CD4-positive, alpha-beta T cell treated with Interleukin-4 for 4 hours (primary cell): ENCODE data around the gene PKHD1.
A peak's percentile ranks its signal among the peaks of the same experiment; 100 is the strongest.

Source experiments
- DNase-seq: peaks from one replicate; pipeline ENCODE4 v3.0.0-alpha.2; 2020

PKHD1 gene

DNA sequence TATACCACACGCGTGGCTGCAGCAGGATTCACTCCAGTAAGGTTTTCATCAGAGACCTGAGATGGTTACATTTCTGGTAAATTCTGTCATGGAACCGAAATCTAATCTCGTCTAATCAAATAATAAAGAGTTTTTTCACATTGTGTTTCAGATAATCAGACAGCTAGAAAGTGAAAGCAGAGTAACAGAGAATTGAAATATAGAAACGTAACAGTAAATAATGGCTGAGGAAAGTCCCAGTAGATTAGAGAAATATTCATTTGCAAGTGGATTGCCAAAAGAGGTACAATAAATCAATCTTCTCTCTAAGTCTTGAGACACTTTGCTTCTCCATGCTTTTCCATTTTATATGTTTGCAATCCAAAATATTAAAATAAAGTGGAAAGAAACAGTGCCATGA lies 42.4 kb downstream of the PKHD1 start:
- no peak for DNase-seq

DNA sequence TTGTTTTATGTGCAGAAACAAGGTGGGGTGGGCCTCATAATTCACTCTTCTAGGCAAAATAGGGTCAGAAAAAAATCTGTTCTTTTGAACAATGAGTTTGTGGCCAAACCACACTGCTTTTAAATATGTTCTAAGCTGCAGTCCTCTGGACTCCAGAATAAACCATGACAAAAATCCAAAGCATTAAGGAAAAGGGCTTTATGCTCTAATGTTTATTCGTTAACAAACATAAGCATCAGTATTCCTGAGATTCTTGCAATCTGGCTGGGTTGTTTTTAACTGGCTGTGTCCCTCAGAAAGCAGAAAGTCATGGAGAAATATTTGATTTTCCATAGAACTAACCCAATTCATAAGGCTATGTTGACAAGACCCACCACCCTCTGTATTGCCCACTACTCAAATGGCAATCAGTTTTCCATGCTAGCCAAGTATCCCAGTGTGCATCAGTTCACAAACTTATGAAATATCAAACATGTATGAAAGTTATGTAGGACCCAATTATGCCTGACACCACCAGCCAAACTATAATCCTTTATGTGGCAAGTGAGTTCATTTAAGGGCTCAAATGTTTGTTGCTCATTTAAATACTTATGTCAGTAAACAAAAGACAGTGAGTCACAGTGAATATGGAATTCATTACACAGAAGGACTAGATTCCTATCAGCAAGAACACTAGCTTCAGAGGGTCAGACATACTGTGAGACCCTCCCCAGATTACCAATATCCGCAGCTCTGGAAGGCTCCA lies 45.1 kb downstream of the PKHD1 start:
- no peak for DNase-seq

DNA sequence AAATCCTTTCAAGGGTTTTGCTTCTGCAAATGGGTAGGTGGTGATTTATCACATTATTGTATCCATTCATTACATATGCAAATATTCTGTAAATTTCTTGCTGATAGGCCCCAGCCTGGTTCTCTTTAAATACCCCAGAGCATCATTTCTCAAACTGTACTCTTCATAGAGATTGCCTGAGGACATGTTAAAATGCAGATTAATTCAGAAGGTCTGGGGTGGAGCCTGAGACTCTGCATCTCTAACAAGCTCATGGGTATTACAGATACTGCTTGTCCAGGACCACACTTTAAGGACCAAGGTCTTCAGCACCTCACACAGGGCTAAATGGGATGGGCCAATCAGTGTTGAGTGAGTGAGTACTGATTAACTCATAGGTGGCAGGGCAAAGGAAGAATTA lies 46.3 kb downstream of the PKHD1 start:
- DNase-seq, result no peak

DNA sequence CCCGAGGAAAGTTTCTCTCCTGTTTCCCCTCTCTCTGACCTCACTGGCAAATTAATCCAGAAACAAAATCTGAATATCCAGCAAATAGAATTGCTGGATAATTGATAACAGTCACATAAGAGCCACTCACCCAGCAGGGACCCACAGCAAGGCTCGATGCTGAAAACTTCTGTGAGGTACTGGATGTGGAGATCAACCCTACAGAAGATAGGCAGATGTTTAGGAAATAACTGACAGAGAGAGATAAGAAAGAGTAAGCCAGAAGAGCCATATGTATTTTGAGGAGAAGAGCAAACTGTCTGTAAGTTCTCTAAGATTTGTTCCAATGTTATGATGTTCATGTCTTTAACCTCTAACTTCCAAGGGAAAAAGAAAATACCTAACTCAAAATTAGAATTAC lies 59.7 kb downstream of the PKHD1 start:
- no peak for DNase-seq

DNA sequence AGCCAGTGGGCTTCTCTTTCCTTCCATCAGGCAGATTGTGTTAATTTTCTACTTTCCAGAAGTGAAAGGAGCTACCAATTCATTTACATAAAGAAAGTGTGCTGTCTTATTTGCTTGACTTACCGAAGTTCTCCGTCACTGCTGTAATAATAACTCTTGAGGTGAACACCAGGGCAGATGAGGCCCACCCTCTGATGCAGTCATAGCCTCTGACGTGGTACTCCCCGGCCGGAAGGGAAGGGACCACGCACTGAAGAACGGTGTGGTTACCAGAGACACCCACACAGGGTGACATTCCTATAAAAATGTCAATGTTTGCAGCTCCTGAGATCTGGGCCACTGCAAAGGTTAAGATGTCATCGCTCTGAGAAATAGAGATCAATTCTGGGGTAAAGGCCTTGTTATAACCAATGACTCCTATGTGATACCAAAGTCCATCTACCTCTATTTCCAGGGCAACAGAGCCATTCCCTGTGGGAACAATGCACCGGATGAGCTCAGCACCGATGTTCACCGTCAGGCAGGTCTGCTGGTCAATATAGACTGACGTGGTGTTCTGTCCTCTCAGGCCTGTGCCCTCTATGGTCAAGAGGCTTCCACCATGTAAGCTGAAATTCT lies 62.9 kb downstream of the PKHD1 start:
- no peak for DNase-seq

DNA sequence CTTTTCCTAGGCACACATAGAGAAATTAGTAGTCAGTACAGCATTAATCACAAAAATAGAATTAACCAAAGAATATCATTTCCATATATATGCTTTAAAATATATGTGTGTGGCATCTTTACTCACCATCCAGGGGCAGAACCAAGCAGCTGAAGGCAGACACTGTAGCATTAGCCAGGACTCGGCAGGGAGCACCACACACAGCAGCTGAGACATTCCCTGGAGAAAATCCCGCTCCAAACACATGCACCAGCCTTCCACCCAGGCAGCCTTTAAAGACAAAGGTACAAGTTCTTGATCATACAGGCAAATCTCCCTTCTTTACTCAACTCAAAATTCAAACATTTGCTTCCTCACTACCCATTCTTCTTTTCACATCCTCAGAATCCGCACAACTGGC lies 64.7 kb downstream of the PKHD1 start:
- DNase-seq, result no peak

DNA sequence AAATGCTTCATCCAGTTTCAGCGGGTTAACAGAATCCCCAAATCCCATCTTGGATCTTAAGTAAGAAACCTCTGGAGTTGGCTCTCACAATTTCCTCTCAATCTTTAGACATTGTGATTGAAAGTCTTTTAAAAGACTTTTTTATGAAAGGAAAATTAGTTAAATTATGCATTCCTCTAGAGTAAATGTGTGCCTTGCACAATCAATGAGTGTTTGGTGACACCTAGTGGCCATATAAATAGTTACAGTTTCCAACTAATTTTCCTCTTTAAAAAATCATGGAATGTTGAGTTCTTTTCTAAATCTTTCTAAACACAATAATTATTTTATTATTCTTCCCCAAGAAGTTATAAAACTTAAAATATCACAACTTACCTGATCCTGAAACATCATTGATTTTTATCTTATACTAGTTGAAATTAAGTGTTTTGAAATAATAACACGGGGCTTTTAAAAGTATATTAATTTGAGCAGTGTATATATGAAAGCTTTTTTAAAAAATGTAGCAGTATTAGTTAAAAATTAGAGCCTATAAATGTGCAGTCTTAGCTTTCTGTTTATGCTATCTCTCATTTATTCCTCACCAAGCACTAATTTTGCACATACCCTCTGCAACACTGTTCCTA lies 66.4 kb downstream of the PKHD1 start:
- peak; percentile 15 for DNase-seq

DNA sequence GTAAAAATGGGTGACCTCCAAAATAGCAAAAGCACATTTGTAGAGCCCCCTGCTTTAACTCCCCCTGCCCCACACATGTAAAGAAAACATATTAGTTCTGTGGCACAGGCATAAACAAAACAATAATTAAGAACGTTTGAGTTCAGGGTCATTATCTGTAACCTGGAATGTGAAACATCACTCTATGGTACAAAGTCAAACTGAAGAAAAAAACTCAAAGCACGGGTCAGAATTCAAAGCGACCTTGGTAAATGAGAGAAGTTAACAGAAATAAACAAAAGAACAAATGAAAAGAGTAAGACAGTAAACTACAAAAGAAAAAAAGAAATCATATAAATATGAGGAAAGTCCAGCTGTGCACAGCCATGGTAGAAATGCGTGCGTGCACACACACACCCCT lies 67.5 kb downstream of the PKHD1 start:
- no peak for DNase-seq

DNA sequence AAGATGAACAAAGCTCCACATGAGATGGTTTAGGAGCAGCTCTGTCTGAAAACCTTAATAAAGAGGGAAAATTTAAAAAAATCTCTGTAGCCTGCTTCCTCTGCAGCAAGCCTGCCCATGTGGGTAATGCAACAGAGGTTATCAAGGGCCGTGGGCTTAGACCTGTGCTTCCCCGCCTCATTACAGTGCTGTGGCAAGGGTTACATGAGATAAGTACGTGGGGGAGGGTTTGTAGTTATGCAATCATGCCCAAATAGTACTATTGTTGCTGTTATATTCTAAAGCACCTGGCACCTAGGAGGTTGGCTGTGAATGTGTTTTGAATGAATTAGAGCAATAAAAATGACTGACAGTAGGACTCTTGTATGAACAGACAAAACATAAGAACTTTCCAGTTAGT lies 68.3 kb downstream of the PKHD1 start:
- no peak for DNase-seq

DNA sequence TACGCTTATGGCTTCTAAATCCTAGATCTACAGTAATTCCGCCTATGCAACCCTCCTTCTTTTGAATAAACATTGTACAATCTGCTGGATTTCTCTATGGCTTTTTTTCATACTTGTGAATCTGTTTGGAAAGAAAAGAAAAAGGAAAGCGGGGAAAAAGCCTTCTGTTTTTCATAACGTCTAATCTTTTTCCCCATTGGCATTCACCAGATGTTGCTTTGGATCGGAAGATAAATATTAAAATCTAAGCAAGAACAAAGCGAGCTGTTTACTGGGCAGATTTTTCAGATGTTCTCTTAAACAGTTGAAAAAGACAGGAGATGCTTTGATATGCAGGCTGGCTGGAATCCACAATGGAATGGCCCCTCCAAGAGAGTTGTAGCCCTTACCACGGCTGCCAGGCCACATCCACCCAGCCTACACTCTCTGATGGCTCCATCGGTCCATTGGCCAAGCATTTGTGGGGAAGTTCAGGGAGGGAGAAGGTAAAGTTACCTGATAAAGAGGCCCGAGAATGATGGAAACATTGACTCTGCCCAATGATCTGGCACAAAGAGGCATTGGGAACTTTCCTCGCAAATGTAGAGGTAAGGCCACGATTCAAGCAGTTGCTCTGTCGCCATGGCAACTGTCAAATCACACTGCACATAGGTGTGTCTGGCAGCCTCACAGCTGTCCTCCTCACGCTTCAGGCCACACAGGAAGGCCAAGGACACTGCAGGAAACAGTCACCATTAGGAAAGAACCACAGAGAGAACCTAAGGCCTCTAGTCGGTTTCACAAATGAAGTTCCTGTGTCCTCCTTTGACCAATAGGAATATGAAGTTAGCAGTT lies 70.3 kb downstream of the PKHD1 start:
- DNase-seq, result no peak

DNA sequence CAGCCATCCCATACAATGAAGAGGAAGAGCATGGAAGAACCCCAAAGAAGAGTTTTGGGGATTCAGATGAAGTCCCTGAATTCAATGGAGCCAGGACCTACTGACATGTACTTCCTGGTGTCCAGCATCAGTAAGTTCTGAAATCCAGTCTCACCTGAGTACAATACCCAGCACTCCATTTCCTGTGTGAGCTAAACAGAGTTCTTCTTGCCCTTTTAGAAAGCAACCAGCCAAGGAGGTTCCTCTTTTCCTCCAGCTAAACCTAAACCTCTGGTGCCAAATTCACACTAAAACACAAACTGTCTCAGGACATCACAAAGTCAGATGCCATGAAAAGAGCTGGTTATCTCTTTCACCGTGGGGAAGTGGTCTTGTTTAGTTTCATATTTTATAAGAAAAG lies 71.5 kb downstream of the PKHD1 start:
- no peak for DNase-seq

DNA sequence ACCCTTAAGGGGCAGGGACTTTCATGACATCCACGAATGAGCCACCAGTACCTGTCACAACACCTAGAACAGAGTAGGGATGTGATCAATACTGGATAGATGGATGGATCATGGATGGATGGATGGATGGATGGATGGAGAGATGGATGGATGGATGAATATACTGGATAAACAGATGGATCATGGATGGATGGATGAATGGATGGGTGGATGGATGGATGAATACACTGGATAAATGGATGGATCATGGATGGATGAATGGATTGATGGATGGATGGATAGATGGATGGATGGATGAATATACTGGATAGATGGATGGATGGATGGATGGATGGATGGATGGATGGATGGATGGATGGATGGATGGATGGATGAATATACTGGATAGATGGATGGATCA lies 73.0 kb downstream of the PKHD1 start:
- DNase-seq, result no peak

DNA sequence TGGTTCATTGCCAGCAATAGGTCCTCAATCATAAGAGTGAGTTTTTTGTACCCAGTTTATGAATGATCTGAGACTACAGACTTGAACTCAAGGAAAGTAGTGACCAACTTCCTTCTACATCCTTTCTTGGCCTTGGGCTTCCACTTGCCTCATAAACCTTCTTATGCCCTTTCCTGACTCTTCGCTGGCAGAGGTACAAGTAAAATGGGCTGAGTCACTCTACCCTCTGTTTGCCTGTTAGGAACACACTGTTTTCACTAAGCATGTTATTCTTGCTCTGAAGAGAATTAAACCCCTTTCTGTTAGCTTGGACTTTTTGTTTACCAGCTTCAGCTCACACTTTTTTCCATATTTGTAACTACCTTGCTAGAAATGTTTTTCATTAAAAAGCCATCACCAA lies 74.4 kb downstream of the PKHD1 start:
- no peak for DNase-seq

DNA sequence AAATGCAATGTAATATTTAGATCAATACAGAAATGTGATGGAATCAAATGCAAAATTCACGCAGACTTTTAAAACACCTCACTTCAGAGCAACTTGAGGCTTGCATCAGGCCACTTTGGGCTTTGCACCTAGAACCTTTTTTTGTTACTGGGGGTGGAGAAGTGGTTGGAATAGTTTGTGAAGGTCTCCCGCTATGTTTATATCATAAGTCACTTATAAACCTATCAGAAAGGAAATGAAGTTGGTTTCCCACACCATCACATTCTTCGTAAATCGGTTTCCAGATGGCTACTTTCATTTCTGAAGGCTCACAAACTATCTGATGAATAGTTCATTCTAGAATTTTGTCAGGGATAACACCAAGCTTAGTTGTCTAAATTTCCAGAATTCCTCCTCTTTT lies 74.8 kb downstream of the PKHD1 start:
- DNase-seq, result no peak

DNA sequence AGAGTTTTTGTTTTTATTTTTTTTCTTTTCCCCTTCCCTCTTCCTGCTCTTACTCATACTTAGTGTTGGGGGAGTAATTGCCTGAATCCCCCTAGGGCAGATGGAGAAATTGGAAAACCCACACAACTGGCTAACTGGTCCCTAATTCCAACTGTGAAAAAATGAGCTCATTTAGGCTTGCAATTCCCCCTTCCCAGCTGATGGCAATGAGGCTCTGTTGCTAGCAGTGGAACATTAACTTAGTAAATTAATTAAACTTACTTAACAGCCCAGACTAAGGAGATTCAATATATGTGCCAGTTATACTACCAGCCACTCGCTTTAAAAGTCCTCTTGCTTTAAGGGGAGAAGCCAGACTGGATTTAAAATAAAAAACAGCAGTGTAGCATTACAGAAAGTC lies 76.6 kb downstream of the PKHD1 start:
- no peak for DNase-seq

DNA sequence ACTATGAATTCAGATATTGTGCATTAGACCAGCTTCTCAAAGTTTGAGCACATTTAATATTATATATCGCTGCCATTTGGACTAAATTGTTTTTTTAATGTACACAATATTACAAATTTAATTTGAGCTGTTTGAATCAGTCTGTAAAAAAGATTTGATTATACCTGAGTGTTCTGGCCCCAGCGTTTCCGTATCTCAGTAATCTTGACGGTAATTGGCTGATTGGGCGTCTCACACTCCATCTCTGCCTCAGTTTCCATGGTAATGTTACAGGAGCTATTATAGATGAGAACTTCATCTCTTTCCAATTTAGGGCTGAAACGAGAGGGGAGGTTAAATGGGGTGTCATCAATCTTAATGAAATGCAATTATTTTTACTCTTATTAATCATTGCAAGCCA lies 77.3 kb downstream of the PKHD1 start:
- no peak for DNase-seq

DNA sequence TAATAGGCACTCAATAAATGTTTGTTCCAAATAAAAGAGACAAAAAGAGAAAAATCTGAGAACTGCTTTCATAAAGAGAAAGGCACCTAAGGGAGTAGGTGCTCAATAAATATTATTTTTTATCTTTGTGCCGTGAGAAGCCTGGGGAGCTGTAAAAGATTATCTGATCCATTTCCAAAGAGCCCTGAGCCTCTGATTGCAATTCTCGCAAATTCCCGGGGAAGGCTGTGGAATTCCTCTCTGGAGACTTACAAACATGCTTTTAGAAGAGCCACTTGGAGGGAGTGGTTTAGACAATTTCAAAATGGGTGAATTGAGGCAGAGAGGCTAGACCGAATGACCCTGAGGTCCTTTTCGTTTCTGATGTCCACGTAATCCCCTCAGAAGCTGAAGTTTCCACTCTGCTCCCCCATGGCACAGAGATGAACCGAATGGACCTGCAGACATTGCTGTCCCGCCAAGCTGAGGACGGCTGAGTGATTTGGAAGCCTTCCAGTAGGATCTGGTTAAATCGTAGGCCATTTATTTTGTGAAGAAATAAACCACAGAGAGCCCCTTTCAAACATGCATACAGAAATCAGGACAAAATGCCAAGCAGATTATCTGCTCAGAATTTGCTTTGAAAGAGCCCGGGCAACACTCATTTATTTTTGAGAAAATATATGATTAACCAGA lies 77.8 kb downstream of the PKHD1 start:
- no peak for DNase-seq

DNA sequence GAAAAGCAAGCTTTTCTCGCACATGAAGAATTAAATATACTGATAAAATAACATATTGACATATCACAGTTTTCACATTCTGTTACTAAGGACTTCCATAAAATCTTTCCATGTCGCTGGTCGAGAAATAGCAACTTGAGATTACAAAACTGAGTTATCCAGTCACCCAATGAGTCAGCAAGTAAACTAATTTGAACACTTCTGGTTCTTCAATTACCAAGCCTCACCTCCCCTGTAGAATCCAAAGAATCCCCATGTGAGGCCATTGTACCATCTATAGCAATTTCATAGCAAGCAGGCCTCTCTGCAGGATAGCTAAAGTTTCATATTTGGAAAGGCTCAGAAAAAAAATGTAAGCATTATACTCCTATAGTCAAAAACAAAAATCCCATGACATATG lies 87.3 kb downstream of the PKHD1 start:
- DNase-seq, result no peak

DNA sequence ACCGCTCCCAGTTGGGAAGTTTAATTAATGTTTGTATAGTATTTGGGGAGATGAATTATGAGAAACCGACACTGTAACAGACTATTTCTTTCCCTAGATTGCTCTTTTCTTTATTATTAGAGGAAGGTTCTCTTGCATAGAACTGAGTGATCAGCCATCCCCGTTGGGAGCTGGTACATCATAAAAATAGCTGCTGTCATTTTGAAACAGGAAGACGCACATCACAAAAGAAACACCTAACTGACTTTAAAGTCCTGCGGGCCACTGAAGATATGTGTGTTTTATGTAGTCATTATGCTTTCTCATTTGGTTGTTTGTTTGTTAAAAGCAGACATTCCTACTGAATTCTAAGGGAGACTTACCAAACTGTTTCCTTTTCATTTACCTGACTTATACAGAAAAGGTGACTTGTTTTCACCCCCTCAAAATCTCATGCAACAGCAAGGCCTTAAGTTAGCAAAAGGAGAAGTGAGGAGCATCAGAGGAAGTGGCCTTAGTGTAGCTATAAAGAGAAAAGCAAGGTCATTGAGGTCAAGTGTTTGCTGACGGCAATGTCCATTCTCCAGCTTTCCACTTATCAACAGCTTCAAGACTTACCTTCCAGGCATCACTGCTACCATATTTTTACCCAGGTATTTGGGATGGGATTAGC lies 91.0 kb downstream of the PKHD1 start:
- no peak for DNase-seq

DNA sequence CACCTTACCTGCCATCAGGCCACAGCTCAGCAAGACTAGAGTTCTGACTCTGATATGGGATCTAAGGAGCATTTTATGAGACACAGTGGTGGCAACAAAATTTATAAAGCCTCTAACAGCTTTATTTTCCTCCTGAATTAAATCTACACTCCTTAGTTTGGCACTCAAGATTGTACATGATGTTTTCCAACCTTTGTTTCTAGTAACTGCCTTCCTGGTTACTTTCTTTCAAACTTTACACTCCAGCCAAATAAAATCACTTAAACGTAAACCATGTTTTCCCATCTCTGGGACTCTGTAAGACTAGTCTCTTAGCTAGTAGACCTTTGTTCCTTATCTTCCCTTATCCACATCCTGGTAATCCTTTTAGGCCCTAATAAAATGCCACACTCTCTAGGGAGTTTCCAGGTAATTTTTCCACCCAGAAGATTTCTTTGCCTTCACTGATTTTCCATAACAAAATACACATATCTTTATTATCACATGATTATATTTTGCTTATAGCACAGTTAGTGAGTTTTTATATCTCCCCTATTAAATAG lies 92.1 kb downstream of the PKHD1 start:
- DNase-seq, result no peak

DNA sequence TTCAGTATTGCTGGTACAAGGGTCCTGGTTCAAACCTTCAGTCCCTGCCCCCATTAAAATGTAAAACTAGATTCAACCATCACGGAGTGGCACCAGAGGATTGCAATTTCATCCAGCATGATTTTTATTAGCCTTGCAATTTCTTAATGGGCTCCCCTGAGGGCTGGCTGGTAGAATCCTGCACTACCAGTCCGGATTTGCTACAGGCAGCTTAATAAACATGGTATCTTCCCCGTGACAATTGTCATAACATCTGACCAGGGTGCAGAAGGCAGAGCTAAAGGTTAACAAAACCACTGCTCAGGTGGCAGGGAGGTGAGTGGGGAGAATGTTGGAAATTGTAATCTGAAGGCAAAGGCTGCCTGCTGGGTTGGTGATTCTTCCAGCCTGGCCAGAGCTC lies 94.5 kb downstream of the PKHD1 start:
- no peak for DNase-seq

DNA sequence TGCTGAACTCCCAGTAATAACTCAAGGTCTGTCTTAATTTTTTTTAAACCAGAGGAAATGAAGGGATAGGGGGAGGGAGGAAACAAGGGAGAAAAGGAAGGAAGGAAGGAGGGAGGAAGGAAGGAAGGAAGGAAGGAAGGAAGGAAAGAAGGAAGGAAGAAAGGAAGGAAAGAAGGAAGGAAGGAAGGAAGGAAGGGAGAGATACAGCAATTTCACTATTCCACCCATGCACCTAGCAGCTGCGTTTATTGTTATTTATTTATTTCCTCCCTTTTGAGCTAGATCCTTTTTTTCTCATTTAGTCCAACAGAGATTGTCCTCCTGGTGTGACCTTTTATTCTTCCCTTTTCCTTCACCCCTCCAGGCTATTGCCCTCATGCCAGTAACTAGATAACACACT lies 97.6 kb downstream of the PKHD1 start:
- DNase-seq, result no peak
